Lung (tissue), 12 donors: ENCODE measurements around the gene MGAM2. TPM values are rescaled to one million over a fixed set of nuclear protein-coding genes. Genes with fewer than 3 reads are reported as not detected.

Experiments
- ATAC-seq: fragments of 200-7000 bp; cut with Tn5 transposase; one replicate; pipeline ENCODE4 v1.9.1; 2020; ENCODE audit warnings: moderate number of reproducible peaks; ENCODE audit not compliant: insufficient read depth, low FRiP score
- DNase-seq, 3 donors: peaks; one replicate each; pipeline ENCODE4 v3.0.0-alpha.2; 2013 to 2017
- H3K27ac ChIP-seq, 2 donors: one replicate each; pipeline ENCODE4 v1.5.1; 2013; ENCODE audit warnings: mild to moderate bottlenecking in 2 of 2, moderate library complexity in 2 of 2, control low read depth in 1 of 2, inconsistent platforms in 1 of 2, low read depth in 1 of 2, low read length in 1 of 2
- H3K27me3 ChIP-seq, 3 donors: one replicate each; pipeline ENCODE4 v1.5.1; 2013; ENCODE audit warnings: low read length in 2 of 3; ENCODE audit not compliant: control insufficient read depth in 3 of 3, insufficient read depth in 3 of 3
- H3K36me3 ChIP-seq, 4 donors: one replicate each; pipeline ENCODE4 v1.5.1; 2013; ENCODE audit warnings: low read length in 4 of 4, mild to moderate bottlenecking in 1 of 4, moderate library complexity in 1 of 4; ENCODE audit not compliant: control insufficient read depth in 4 of 4, insufficient read depth in 4 of 4
- H3K4me1 ChIP-seq, 5 donors: one replicate each; pipeline ENCODE4 v1.5.1; 2013; ENCODE audit warnings: low read length in 5 of 5, mild to moderate bottlenecking in 2 of 5, moderate library complexity in 1 of 5; ENCODE audit not compliant: control insufficient read depth in 5 of 5, insufficient read depth in 5 of 5
- H3K4me3 ChIP-seq: one replicate; pipeline ENCODE4 v1.5.1; 2013; ENCODE audit warnings: mild to moderate bottlenecking, control low read depth, moderate library complexity
- H3K9ac ChIP-seq, 2 donors: one replicate each; pipeline ENCODE4 v1.5.1; 2013; ENCODE audit warnings: low read length in 2 of 2, control low read depth in 1 of 2; ENCODE audit not compliant: insufficient read depth in 1 of 2
- H3K9me3 ChIP-seq, 4 donors: one replicate each; pipeline ENCODE4 v1.5.1; 2013; ENCODE audit warnings: low read length in 3 of 4, mild to moderate bottlenecking in 1 of 4, moderate library complexity in 1 of 4; ENCODE audit not compliant: control insufficient read depth in 4 of 4, insufficient read depth in 3 of 4
- WGBS, 2 donors: extraction: QIAGEN DNeasy Blood & Tissue Kit; methylation state at CpG; one replicate each; pipeline ENCODE4 v1.1.7; 2013; 5-methylcytosine and 5-hydroxymethylcytosine counted together
- polyA plus RNA-seq, 2 donors: library from polyadenylated mRNA; stranded (reverse); fragments of 200-250 nt; gene quantifications; one replicate each; pipeline ENCODE4 v1.2.1, GENCODE V29; 2013
- total RNA-seq, 2 donors: library from RNA; depleted of rRNA in 1 of 2; stranded (reverse); fragments of >200 nt in 1 of 2; gene quantifications; one replicate each; pipeline ENCODE4 v1.2.1, GENCODE V29; 2014 to 2021
- TF ChIP-seq, protein P1 (sequence below): IDR thresholded peaks from 2 replicates; pipeline ENCODE4 v1.5.1; 2012; ENCODE audit warnings: mild to moderate bottlenecking; ENCODE audit errors: control extremely low read depth, extremely low read depth
- donor health status: control.
- donor health status: control.
- donor health status: Bipolar disorder and iron deficiency.
- donor health status: healthy.
- donor health status: DM: yes; HTN: yes; CAD: no.

Gene MGAM2
- total and polyA plus RNA-seq, 4 donors: 0.20 to 0.93 (median 0.52) TPM; not detected in 1

DNA sequence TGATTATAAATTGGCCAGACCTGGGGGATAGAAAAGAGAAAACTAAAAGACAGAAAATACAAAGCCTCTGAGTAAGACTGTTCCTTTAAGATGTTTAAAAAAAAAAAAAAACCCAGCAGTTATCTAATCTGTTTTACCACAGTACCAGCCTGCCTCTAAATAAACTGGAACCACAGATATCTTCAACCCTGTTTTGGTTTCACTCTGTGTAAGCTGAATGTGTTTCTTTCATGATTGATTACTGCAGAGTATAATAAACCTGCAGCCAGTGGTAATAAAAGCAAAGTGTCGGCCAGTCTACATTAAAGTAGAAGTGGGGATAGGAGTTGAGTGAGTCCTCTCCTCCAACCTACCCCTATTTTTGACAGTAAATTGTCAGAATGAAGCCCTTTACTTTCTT, 40.6 kb downstream of the MGAM2 start:
- no peak overlapping the region for H3K27ac ChIP-seq
- TF ChIP-seq, protein P1, sequence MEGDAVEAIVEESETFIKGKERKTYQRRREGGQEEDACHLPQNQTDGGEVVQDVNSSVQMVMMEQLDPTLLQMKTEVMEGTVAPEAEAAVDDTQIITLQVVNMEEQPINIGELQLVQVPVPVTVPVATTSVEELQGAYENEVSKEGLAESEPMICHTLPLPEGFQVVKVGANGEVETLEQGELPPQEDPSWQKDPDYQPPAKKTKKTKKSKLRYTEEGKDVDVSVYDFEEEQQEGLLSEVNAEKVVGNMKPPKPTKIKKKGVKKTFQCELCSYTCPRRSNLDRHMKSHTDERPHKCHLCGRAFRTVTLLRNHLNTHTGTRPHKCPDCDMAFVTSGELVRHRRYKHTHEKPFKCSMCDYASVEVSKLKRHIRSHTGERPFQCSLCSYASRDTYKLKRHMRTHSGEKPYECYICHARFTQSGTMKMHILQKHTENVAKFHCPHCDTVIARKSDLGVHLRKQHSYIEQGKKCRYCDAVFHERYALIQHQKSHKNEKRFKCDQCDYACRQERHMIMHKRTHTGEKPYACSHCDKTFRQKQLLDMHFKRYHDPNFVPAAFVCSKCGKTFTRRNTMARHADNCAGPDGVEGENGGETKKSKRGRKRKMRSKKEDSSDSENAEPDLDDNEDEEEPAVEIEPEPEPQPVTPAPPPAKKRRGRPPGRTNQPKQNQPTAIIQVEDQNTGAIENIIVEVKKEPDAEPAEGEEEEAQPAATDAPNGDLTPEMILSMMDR: no peak
- peaks cover 0 to 2% (median 0%) of the 10 kb centered on the region in 3 donors for H3K27me3 ChIP-seq
- no peaks in the 10 kb centered on the region for H3K36me3 ChIP-seq
- no peaks in the 10 kb centered on the region for H3K4me1 ChIP-seq
- no peak overlapping the region for H3K9ac ChIP-seq
- ATAC-seq: no peak
- no peak overlapping the region for H3K4me3 ChIP-seq
- no peak for DNase-seq
- H3K9me3 ChIP-seq: peaks cover 0 to 4% (median 0%) of the 10 kb centered on the region in 4 donors
- 60 to 67% methylated on average over 1 of the region's 1 CpG for WGBS, 2 donors

DNA sequence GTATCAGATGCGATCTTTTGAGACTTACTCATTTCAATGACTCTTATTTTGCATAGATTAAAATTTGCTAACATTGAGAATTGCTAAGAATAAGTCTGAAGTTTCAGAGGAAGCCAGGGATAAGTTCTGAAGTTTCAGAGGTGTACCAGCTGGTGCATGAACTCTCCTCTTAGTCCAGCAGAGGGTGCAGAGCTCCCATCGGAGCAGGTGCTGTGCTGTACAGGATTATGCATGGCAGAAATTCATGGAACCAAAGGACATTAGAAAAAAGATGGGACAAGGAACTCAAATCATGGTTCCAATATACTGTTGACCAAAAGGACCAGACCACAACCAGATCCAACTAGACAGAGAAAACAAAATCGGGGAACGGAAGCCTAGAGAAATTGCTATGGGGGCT, 41.9 kb downstream of the MGAM2 start:
- H3K27me3 ChIP-seq: no peaks in the 10 kb centered on the region
- H3K36me3 ChIP-seq: no peaks in the 10 kb centered on the region
- H3K9ac ChIP-seq: no peak overlapping the region
- no peaks in the 10 kb centered on the region for H3K9me3 ChIP-seq
- H3K4me3 ChIP-seq: no peak overlapping the region
- H3K4me1 ChIP-seq: no peaks in the 10 kb centered on the region
- DNase-seq (peak in 1 of 3 donors; percentile 14), ATAC-seq (no peak)
- 81 to 87% methylated on average over 4 of the region's 4 CpGs for WGBS, 2 donors
- TF ChIP-seq, protein P1: no peak
- no peak overlapping the region for H3K27ac ChIP-seq

DNA sequence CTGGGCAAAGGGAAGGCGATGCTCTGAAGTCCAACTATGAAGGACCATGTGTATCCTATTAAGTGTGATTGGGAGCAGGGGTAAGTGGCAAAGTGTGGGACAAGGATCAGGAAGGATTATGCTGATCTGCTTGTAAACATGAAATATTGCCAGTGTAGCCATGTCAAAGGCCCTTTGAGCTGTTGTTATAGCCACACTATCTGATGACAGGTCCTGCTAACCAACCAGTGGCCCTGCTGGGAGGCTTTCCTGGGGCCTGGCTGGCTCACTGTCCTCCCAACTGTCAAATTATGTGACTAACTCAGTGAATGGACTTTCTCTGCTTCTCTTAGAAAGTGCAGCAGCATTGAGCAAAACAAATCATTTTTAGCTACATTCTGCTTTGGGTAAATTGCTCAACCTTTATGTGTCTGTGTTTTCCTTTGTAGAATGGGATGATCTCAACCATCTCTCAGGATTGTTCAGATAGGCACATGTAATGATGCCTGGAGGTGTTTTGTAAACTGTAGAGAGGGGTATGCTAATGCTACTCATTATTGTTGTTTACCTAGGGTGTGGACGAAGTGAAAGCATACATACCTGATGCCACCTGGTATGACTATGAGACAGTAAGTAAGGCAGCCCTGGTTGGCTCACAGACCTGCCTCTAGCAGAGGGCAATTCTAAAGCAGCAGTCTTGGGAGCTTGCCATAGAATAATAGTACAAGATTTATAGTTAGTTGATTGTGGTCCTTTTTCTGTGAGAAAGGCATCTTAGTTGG, 47.4 kb downstream of the MGAM2 start:
- Histone ChIP-seq H3K4me3 (no peak overlapping the region), H3K9me3 (peaks cover 0 to 3% (median 0%) of the 10 kb centered on the region in 4 donors), H3K36me3 (no peaks in the 10 kb centered on the region), H3K4me1 (no peaks in the 10 kb centered on the region), H3K27me3 (no peaks in the 10 kb centered on the region), H3K9ac (no peak overlapping the region), H3K27ac (no peak overlapping the region)
- WGBS, 2 donors: 78 to 89% methylated on average over 2 of the region's 2 CpGs
- DNase-seq: no peak
- TF ChIP-seq, protein P1: no peak
- ATAC-seq: no peak
